ENCODE results near the gene FMN2.

Gene FMN2

GRCh38 chr1:240401731-240402130, 310.0 kb downstream of the FMN2 start:
- no peak for DNase-seq (ENCODE audit: low spot score)
- no peak for TF ChIP-seq CTCF (IDR thresholded peaks at IDR 0.05; ENCODE audit: borderline replicate concordance, control extremely low read depth, extremely low read depth, insufficient read depth, missing control alignments)
- in situ Hi-C loops (cut with MboI; ENCODE audit: low sequenced_read_pairs, unreplicated experiment) = no loop called here

GRCh38 chr1:240402326-240402725, 310.6 kb downstream of the FMN2 start:
- TF ChIP-seq CTCF (IDR thresholded peaks at IDR 0.05; ENCODE audit: borderline replicate concordance, control extremely low read depth, extremely low read depth, insufficient read depth, missing control alignments) = no peak
- in situ Hi-C loops (cut with MboI; ENCODE audit: low sequenced_read_pairs, unreplicated experiment) = no loop called here
- no peak for DNase-seq (ENCODE audit: low spot score)

GRCh38 chr1:240404286-240404685, 312.6 kb downstream of the FMN2 start:
- no peak for TF ChIP-seq CTCF (IDR thresholded peaks at IDR 0.05; ENCODE audit: borderline replicate concordance, control extremely low read depth, extremely low read depth, insufficient read depth, missing control alignments)
- no peak for DNase-seq (ENCODE audit: low spot score)
- in situ Hi-C loops (cut with MboI; ENCODE audit: low sequenced_read_pairs, unreplicated experiment) = no loop called here

GRCh38 chr1:240405751-240406150, 314.1 kb downstream of the FMN2 start:
- in situ Hi-C loops (cut with MboI; ENCODE audit: low sequenced_read_pairs, unreplicated experiment) = no loop called here
- DNase-seq (ENCODE audit: low spot score) = no peak
- TF ChIP-seq CTCF (IDR thresholded peaks at IDR 0.05; ENCODE audit: borderline replicate concordance, control extremely low read depth, extremely low read depth, insufficient read depth, missing control alignments) = no peak

GRCh38 chr1:240407407-240407806, 315.7 kb downstream of the FMN2 start:
- no peak for TF ChIP-seq CTCF (IDR thresholded peaks at IDR 0.05; ENCODE audit: borderline replicate concordance, control extremely low read depth, extremely low read depth, insufficient read depth, missing control alignments)
- in situ Hi-C loops (cut with MboI; ENCODE audit: low sequenced_read_pairs, unreplicated experiment) = no loop called here
- no peak for DNase-seq (ENCODE audit: low spot score)

GRCh38 chr1:240409615-240410014, 317.9 kb downstream of the FMN2 start:
- TF ChIP-seq CTCF (IDR thresholded peaks at IDR 0.05; ENCODE audit: borderline replicate concordance, control extremely low read depth, extremely low read depth, insufficient read depth, missing control alignments) = no peak
- no peak for DNase-seq (ENCODE audit: low spot score)
- in situ Hi-C loops (cut with MboI; ENCODE audit: low sequenced_read_pairs, unreplicated experiment) = no loop called here

- TF ChIP-seq CTCF (IDR thresholded peaks at IDR 0.05; ENCODE audit: borderline replicate concordance, control extremely low read depth, extremely low read depth, insufficient read depth, missing control alignments) = no peak
- no peak for DNase-seq (ENCODE audit: low spot score)
- in situ Hi-C loops (cut with MboI; ENCODE audit: low sequenced_read_pairs, unreplicated experiment) = no loop called here
Measured at GRCh38 chr1:240413732-240414131, 322.0 kb downstream of the FMN2 start.
